ENCODE data around the gene ART4.
A peak's percentile ranks its signal among the peaks of the same experiment; 100 is the strongest.

ART4 gene

DNA sequence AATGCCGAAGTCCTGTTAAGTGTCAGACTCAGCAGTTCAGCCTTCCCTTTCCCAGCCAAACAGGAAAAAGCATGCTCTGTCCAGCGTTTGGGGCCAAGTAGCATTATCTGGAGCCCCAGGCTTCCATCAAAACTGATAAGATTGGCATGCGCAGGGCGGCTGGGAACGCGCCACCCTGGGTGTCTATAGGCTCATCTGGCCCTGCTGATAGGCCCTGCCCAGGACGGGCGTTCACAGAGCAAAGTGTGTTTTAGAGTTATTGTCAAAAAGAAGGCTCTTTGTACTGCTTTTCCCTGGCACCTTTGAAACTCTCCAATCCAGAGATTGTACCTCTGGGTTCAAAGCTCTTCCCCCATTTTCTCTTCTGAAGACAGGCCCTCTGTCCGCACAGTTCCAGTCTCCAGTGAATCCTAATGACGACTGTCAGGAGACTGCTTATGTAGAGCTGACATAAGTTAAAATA, at the start of gene ART4:
TSS of gene ART4 (minus strand) at position 102 of the 463 bp plus-strand sequence. CDS start 413 bp downstream, outside the sequence.
- no peak for ATAC-seq
- TF ChIP-seq CREB5 (CRISPR knock-in tag; IDR thresholded peaks at IDR 0.05; ENCODE audit: low read depth) (no peak), PPARA (CRISPR knock-in tag; IDR thresholded peaks at IDR 0.05; ENCODE audit: borderline replicate concordance) (no peak)
- TF ChIP-seq, protein P1, sequence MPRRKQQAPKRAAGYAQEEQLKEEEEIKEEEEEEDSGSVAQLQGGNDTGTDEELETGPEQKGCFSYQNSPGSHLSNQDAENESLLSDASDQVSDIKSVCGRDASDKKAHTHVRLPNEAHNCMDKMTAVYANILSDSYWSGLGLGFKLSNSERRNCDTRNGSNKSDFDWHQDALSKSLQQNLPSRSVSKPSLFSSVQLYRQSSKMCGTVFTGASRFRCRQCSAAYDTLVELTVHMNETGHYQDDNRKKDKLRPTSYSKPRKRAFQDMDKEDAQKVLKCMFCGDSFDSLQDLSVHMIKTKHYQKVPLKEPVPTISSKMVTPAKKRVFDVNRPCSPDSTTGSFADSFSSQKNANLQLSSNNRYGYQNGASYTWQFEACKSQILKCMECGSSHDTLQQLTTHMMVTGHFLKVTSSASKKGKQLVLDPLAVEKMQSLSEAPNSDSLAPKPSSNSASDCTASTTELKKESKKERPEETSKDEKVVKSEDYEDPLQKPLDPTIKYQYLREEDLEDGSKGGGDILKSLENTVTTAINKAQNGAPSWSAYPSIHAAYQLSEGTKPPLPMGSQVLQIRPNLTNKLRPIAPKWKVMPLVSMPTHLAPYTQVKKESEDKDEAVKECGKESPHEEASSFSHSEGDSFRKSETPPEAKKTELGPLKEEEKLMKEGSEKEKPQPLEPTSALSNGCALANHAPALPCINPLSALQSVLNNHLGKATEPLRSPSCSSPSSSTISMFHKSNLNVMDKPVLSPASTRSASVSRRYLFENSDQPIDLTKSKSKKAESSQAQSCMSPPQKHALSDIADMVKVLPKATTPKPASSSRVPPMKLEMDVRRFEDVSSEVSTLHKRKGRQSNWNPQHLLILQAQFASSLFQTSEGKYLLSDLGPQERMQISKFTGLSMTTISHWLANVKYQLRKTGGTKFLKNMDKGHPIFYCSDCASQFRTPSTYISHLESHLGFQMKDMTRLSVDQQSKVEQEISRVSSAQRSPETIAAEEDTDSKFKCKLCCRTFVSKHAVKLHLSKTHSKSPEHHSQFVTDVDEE (CRISPR knock-in tag; IDR thresholded peaks at IDR 0.05): no peak

DNA sequence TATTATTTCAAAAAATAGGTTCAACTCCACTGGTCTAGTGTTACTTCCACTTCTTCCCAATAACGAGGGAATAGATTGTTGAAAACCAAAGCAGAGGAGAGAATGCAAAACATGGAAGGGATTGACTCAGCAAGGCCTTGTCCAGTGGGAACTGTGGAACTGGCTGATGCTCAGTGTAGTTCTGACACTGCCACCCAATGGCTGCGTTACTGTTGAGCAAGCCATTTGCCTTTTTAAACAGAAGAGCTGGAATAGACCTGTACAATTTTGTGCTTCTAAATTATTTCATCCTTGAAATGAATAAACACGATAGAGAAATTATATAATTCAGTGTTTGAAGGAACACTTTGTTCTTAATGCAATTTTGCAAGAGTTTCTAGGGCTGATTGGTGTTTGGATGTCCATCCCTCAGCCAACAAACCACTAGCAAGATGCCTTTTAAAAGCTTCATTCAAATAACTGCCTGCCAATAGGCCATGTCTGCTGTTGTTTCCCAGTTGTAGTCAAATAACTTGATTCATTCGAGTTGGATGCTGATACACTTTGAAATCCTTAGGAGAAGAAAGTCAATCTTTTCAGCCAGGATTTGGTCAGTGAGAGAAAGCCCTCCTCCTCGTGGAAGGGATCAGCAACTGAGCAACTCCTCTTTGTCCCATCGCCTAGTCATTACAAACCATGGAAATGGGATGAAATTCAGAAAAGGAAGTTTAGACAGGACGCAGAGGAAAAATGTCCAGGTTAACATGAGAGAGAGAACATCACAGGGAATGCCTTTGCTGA, 49.6 kb upstream of the ART4 start:
- TF ChIP-seq SNAI2 (CRISPR knock-in tag; IDR thresholded peaks at IDR 0.05) (no peak), CSRNP3 (CRISPR knock-in tag; IDR thresholded peaks at IDR 0.05) (no peak), ZNF70 (CRISPR knock-in tag; IDR thresholded peaks at IDR 0.05) (no peak)
- peak; percentile 90 for ATAC-seq

DNA sequence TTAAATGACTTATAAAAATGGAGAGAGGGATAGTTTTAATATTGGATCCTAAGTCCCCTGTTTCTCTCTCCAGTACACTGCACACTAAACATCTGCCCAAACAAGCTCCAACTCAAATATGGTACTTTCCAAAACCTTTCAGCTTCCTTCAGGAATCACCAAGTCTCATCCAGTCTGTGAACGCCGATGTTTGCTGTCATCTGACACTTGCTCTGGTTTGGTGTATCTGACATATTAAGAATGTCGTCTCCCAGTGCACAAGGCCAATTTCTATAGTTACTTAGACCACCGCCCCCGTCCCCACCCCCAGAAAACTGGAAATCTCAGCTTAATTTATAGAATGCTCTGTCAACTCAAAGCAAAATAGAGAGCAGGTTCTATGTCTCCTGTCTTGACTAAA, 47.4 kb upstream of the ART4 start:
- no peak for ATAC-seq
- no peak for TF ChIP-seq ZNF70 (CRISPR knock-in tag; IDR thresholded peaks at IDR 0.05)
- TF ChIP-seq ARNTL (CRISPR knock-in tag; IDR thresholded peaks at IDR 0.05; ENCODE audit: borderline replicate concordance, low read depth): no peak
- no peak for TF ChIP-seq ISL1 (CRISPR knock-in tag; IDR thresholded peaks at IDR 0.05)
- no peak for TF ChIP-seq GLIS3 (CRISPR knock-in tag; IDR thresholded peaks at IDR 0.05)
- TF ChIP-seq PPARA (CRISPR knock-in tag; IDR thresholded peaks at IDR 0.05; ENCODE audit: borderline replicate concordance): no peak
- TF ChIP-seq, protein P2, sequence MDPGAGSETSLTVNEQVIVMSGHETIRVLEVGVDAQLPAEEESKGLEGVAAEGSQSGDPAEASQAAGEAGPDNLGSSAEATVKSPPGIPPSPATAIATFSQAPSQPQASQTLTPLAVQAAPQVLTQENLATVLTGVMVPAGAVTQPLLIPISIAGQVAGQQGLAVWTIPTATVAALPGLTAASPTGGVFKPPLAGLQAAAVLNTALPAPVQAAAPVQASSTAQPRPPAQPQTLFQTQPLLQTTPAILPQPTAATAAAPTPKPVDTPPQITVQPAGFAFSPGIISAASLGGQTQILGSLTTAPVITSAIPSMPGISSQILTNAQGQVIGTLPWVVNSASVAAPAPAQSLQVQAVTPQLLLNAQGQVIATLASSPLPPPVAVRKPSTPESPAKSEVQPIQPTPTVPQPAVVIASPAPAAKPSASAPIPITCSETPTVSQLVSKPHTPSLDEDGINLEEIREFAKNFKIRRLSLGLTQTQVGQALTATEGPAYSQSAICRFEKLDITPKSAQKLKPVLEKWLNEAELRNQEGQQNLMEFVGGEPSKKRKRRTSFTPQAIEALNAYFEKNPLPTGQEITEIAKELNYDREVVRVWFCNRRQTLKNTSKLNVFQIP (CRISPR knock-in tag; IDR thresholded peaks at IDR 0.05; ENCODE audit: borderline replicate concordance, low read depth): no peak
- no peak for TF ChIP-seq ZFP30 (CRISPR knock-in tag; IDR thresholded peaks at IDR 0.05)
- no peak for TF ChIP-seq TCF4 (CRISPR knock-in tag; IDR thresholded peaks at IDR 0.05; ENCODE audit: borderline replicate concordance)
- no peak for TF ChIP-seq ZNF565 (CRISPR knock-in tag; conservative IDR thresholded peaks at IDR 0.05; ENCODE audit: low read depth)
- no peak for TF ChIP-seq ZNF8 (CRISPR knock-in tag; IDR thresholded peaks at IDR 0.05)

GRCh38 chr12:14886271-14886670, 42.9 kb upstream of the ART4 start:
- peak; percentile 14; the same call in 1 of the 3 replicates for ATAC-seq
- TF ChIP-seq CSRNP3 (CRISPR knock-in tag; IDR thresholded peaks at IDR 0.05): no peak
- no peak for TF ChIP-seq SNAI2 (CRISPR knock-in tag; IDR thresholded peaks at IDR 0.05)
- no peak for TF ChIP-seq GLIS3 (CRISPR knock-in tag; IDR thresholded peaks at IDR 0.05)
- no peak for TF ChIP-seq ZFP30 (CRISPR knock-in tag; IDR thresholded peaks at IDR 0.05)

- TF ChIP-seq ISL1 (CRISPR knock-in tag; IDR thresholded peaks at IDR 0.05): peak; percentile 45; the same call in 1 of the 2 replicates
- TF ChIP-seq ARNTL (CRISPR knock-in tag; IDR thresholded peaks at IDR 0.05; ENCODE audit: borderline replicate concordance, low read depth): no peak
- TF ChIP-seq ESRRG (CRISPR knock-in tag; IDR thresholded peaks at IDR 0.05): 0 out of 2 replicates have a peak, but pooled peaks have one; percentile 53
- TF ChIP-seq ZFP3 (CRISPR knock-in tag; IDR thresholded peaks at IDR 0.05): peak; percentile 54; the same call in 1 of the 2 replicates
- no peak for TF ChIP-seq SNAI2 (CRISPR knock-in tag; IDR thresholded peaks at IDR 0.05)
- ATAC-seq: peak; percentile 91
These were observed 42.4 kb upstream of the ART4 start, which contains the start of gene MGP for GRCh38 chr12:14885718-14886221. MGP (minus strand) TSS chr12:14885854; CDS start chr12:14885791, 63 bp downstream.

All from SK-N-SH treated with all-trans-retinoic acid at 6 μM for 48 hours (cell line).